ENCODE data around the gene SYT1.

SYT1 gene

GRCh38 chr12:79296133-79296532 is 431.6 kb downstream of the SYT1 start:
- no peaks in the 10 kb centered on the region for H3K9me3 ChIP-seq (ENCODE audit: control insufficient read depth, low read length)
- no peaks in the 10 kb centered on the region for H3K27me3 ChIP-seq (ENCODE audit: control insufficient read depth, insufficient read depth, low read length, poor library complexity, severe bottlenecking)
- WGBS, 2 experiments: 95 to 98% methylated on average over 5 of the region's 5 CpGs
- no peaks in the 10 kb centered on the region for H3K4me1 ChIP-seq (ENCODE audit: control insufficient read depth, insufficient read depth, low read length)
- H3K4me3 ChIP-seq (ENCODE audit: insufficient read depth, low read depth, low read length): no peak overlapping the region
- no peaks in the 10 kb centered on the region for H3K36me3 ChIP-seq (ENCODE audit: control insufficient read depth, insufficient read depth, low read length)
- no peak overlapping the region for H3K27ac ChIP-seq (ENCODE audit: insufficient read depth, low read depth, low read length, poor library complexity, severe bottlenecking)

- no peaks in the 10 kb centered on the region for H3K27me3 ChIP-seq (ENCODE audit: control insufficient read depth, insufficient read depth, low read length, poor library complexity, severe bottlenecking)
- H3K27ac ChIP-seq (ENCODE audit: insufficient read depth, low read depth, low read length, poor library complexity, severe bottlenecking): no peak overlapping the region
- no peaks in the 10 kb centered on the region for H3K4me1 ChIP-seq (ENCODE audit: control insufficient read depth, insufficient read depth, low read length)
- no peaks in the 10 kb centered on the region for H3K36me3 ChIP-seq (ENCODE audit: control insufficient read depth, insufficient read depth, low read length)
- no peaks in the 10 kb centered on the region for H3K9me3 ChIP-seq (ENCODE audit: control insufficient read depth, low read length)
- H3K4me3 ChIP-seq (ENCODE audit: insufficient read depth, low read depth, low read length): no peak overlapping the region
- WGBS, 2 experiments: 97 to 100% methylated on average over 2 to 4 of the region's 4 CpGs
Measured at GRCh38 chr12:79296871-79297270, 432.3 kb downstream of the SYT1 start.

- Histone ChIP-seq H3K27me3 (ENCODE audit: control insufficient read depth, insufficient read depth, low read length, poor library complexity, severe bottlenecking) (no peaks in the 10 kb centered on the region), H3K4me3 (ENCODE audit: insufficient read depth, low read depth, low read length) (no peak overlapping the region), H3K9me3 (ENCODE audit: control insufficient read depth, low read length) (no peaks in the 10 kb centered on the region), H3K4me1 (ENCODE audit: control insufficient read depth, insufficient read depth, low read length) (no peaks in the 10 kb centered on the region), H3K27ac (ENCODE audit: insufficient read depth, low read depth, low read length, poor library complexity, severe bottlenecking) (no peak overlapping the region), H3K36me3 (ENCODE audit: control insufficient read depth, insufficient read depth, low read length) (no peaks in the 10 kb centered on the region)
Measured at GRCh38 chr12:79298506-79298905, 433.9 kb downstream of the SYT1 start.

GRCh38 chr12:79299447-79300198 is 435.0 kb downstream of the SYT1 start:
- H3K9me3 ChIP-seq (ENCODE audit: control insufficient read depth, low read length): no peaks in the 10 kb centered on the region
- 81 to 92% methylated on average over 3 to 4 of the region's 5 CpGs for WGBS, 2 experiments
- H3K27me3 ChIP-seq (ENCODE audit: control insufficient read depth, insufficient read depth, low read length, poor library complexity, severe bottlenecking): no peaks in the 10 kb centered on the region
- no peaks in the 10 kb centered on the region for H3K4me1 ChIP-seq (ENCODE audit: control insufficient read depth, insufficient read depth, low read length)
- H3K4me3 ChIP-seq (ENCODE audit: insufficient read depth, low read depth, low read length): no peak overlapping the region
- H3K27ac ChIP-seq (ENCODE audit: insufficient read depth, low read depth, low read length, poor library complexity, severe bottlenecking): no peak overlapping the region
- no peaks in the 10 kb centered on the region for H3K36me3 ChIP-seq (ENCODE audit: control insufficient read depth, insufficient read depth, low read length)

GRCh38 chr12:79300199-79300568 is 435.6 kb downstream of the SYT1 start:
- Histone ChIP-seq H3K27me3 (ENCODE audit: control insufficient read depth, insufficient read depth, low read length, poor library complexity, severe bottlenecking) (no peaks in the 10 kb centered on the region), H3K4me1 (ENCODE audit: control insufficient read depth, insufficient read depth, low read length) (no peaks in the 10 kb centered on the region), H3K36me3 (ENCODE audit: control insufficient read depth, insufficient read depth, low read length) (no peaks in the 10 kb centered on the region), H3K9me3 (ENCODE audit: control insufficient read depth, low read length) (no peaks in the 10 kb centered on the region), H3K4me3 (ENCODE audit: insufficient read depth, low read depth, low read length) (no peak overlapping the region), H3K27ac (ENCODE audit: insufficient read depth, low read depth, low read length, poor library complexity, severe bottlenecking) (no peak overlapping the region)
- WGBS, 2 experiments: 89 to 92% methylated on average over 5 of the region's 5 CpGs

- Histone ChIP-seq H3K36me3 (ENCODE audit: control insufficient read depth, insufficient read depth, low read length) (no peaks in the 10 kb centered on the region), H3K27ac (ENCODE audit: insufficient read depth, low read depth, low read length, poor library complexity, severe bottlenecking) (no peak overlapping the region), H3K4me1 (ENCODE audit: control insufficient read depth, insufficient read depth, low read length) (no peaks in the 10 kb centered on the region), H3K27me3 (ENCODE audit: control insufficient read depth, insufficient read depth, low read length, poor library complexity, severe bottlenecking) (no peaks in the 10 kb centered on the region), H3K9me3 (ENCODE audit: control insufficient read depth, low read length) (no peaks in the 10 kb centered on the region), H3K4me3 (ENCODE audit: insufficient read depth, low read depth, low read length) (no peak overlapping the region)
- WGBS, 2 experiments: 94 to 96% methylated on average over 3 of the region's 3 CpGs
Measured at GRCh38 chr12:79301181-79301580, 436.6 kb downstream of the SYT1 start.

GRCh38 chr12:79302162-79302814 is 437.7 kb downstream of the SYT1 start:
- WGBS, 2 experiments: 96 to 98% methylated on average over 9 of the region's 9 CpGs

GRCh38 chr12:79307340-79307739 is 442.8 kb downstream of the SYT1 start:
- no peaks in the 10 kb centered on the region for H3K4me1 ChIP-seq (ENCODE audit: control insufficient read depth, insufficient read depth, low read length)
- H3K36me3 ChIP-seq (ENCODE audit: control insufficient read depth, insufficient read depth, low read length): no peaks in the 10 kb centered on the region
- H3K27ac ChIP-seq (ENCODE audit: insufficient read depth, low read depth, low read length, poor library complexity, severe bottlenecking): no peak overlapping the region
- H3K9me3 ChIP-seq (ENCODE audit: control insufficient read depth, low read length): no peaks in the 10 kb centered on the region
- WGBS, 2 experiments: 95 to 96% methylated on average over 8 to 9 of the region's 16 CpGs
- no peak overlapping the region for H3K4me3 ChIP-seq (ENCODE audit: insufficient read depth, low read depth, low read length)
- H3K27me3 ChIP-seq (ENCODE audit: control insufficient read depth, insufficient read depth, low read length, poor library complexity, severe bottlenecking): no peaks in the 10 kb centered on the region

More at GRCh38 chr12:79302162-79302814, 437.7 kb downstream of the SYT1 start:
- Histone ChIP-seq H3K4me1 (ENCODE audit: control insufficient read depth, insufficient read depth, low read length) (no peaks in the 10 kb centered on the region), H3K27me3 (ENCODE audit: control insufficient read depth, insufficient read depth, low read length, poor library complexity, severe bottlenecking) (no peaks in the 10 kb centered on the region), H3K27ac (ENCODE audit: insufficient read depth, low read depth, low read length, poor library complexity, severe bottlenecking) (no peak overlapping the region), H3K9me3 (ENCODE audit: control insufficient read depth, low read length) (no peaks in the 10 kb centered on the region), H3K36me3 (ENCODE audit: control insufficient read depth, insufficient read depth, low read length) (no peaks in the 10 kb centered on the region), H3K4me3 (ENCODE audit: insufficient read depth, low read depth, low read length) (no peak overlapping the region)

- H3K9me3 ChIP-seq (ENCODE audit: control insufficient read depth, low read length): no peaks in the 10 kb centered on the region
- H3K36me3 ChIP-seq (ENCODE audit: control insufficient read depth, insufficient read depth, low read length): no peaks in the 10 kb centered on the region
- no peaks in the 10 kb centered on the region for H3K27me3 ChIP-seq (ENCODE audit: control insufficient read depth, insufficient read depth, low read length, poor library complexity, severe bottlenecking)
- no peaks in the 10 kb centered on the region for H3K4me1 ChIP-seq (ENCODE audit: control insufficient read depth, insufficient read depth, low read length)
- H3K27ac ChIP-seq (ENCODE audit: insufficient read depth, low read depth, low read length, poor library complexity, severe bottlenecking): no peak overlapping the region
- no peak overlapping the region for H3K4me3 ChIP-seq (ENCODE audit: insufficient read depth, low read depth, low read length)
- 98 to 100% methylated on average over 2 of the region's 2 CpGs for WGBS, 2 experiments
Measured at GRCh38 chr12:79309039-79309438, 444.5 kb downstream of the SYT1 start.

- Histone ChIP-seq H3K4me1 (ENCODE audit: control insufficient read depth, insufficient read depth, low read length) (peaks cover 3% of the 10 kb centered on the region), H3K36me3 (ENCODE audit: control insufficient read depth, insufficient read depth, low read length) (no peaks in the 10 kb centered on the region), H3K4me3 (ENCODE audit: insufficient read depth, low read depth, low read length) (no peak overlapping the region), H3K27ac (ENCODE audit: insufficient read depth, low read depth, low read length, poor library complexity, severe bottlenecking) (no peak overlapping the region), H3K9me3 (ENCODE audit: control insufficient read depth, low read length) (no peaks in the 10 kb centered on the region), H3K27me3 (ENCODE audit: control insufficient read depth, insufficient read depth, low read length, poor library complexity, severe bottlenecking) (no peaks in the 10 kb centered on the region)
- 90% methylated on average over 10 of the region's 10 CpGs for WGBS, 2 experiments
Measured at GRCh38 chr12:79317179-79317847, 452.7 kb downstream of the SYT1 start.

Measured in ectodermal cell (in vitro differentiated cells).